ENCODE results near the gene ENTPD8. TPM values are rescaled to one million over a fixed set of nuclear protein-coding genes. Genes with fewer than 3 reads are reported as not detected.

The ENTPD8 gene
- total and polyA plus RNA-seq, 7 donors = 0.01 TPM; not detected in 6

- 41 to 51% (median 47%) methylated on average over 28 to 34 of the region's 34 CpGs for WGBS, 3 donors
- no peak overlapping the region for H3K4me3 ChIP-seq
- H3K27me3 ChIP-seq (ENCODE audit: insufficient read depth in 3 of 3, low read length in 2 of 3) = no peaks in the 10 kb centered on the region
- H3K4me1 ChIP-seq = peaks cover 3% of the 10 kb centered on the region
- ATAC-seq = peak; percentile 43 to 57 (median 50)
- H3K9me3 ChIP-seq = no peaks in the 10 kb centered on the region
- DNase-seq = peak; percentile 11 to 61
- intact Hi-C loops (cut with DNase I) = no loop called here
- no peak for TF ChIP-seq CTCF (IDR thresholded peaks at IDR 0.05)
- H3K27ac ChIP-seq = no peak overlapping the region
- peaks cover 0 to 4% of the 10 kb centered on the region in 2 donors for H3K36me3 ChIP-seq (ENCODE audit: insufficient read depth in 1 of 2, low read depth in 1 of 2)
Observed at GRCh38 chr9:137429974-137430722, 11.0 kb downstream of the ENTPD8 start.

- intact Hi-C loops (cut with DNase I) = no loop called here
- WGBS, 3 donors = 75 to 78% (median 76%) methylated on average over 10 to 14 of the region's 14 CpGs
- no peak for TF ChIP-seq CTCF (IDR thresholded peaks at IDR 0.05)
Observed at GRCh38 chr9:137429546-137429890, 11.6 kb downstream of the ENTPD8 start.

GRCh38 chr9:137428841-137429545 lies 12.2 kb downstream of the ENTPD8 start:
- peak; percentile 12 to 48 for DNase-seq
- no peak for ATAC-seq
- intact Hi-C loops (cut with DNase I) = no loop called here
- H3K4me3 ChIP-seq = no peak overlapping the region
- no peak for TF ChIP-seq CTCF (IDR thresholded peaks at IDR 0.05)
- H3K9me3 ChIP-seq = no peaks in the 10 kb centered on the region
- H3K36me3 ChIP-seq (ENCODE audit: insufficient read depth in 1 of 2, low read depth in 1 of 2) = peaks cover 0 to 4% of the 10 kb centered on the region in 2 donors
- H3K27ac ChIP-seq = no peak overlapping the region
- H3K4me1 ChIP-seq = peaks cover 15% of the 10 kb centered on the region
- no peaks in the 10 kb centered on the region for H3K27me3 ChIP-seq (ENCODE audit: insufficient read depth in 3 of 3, low read length in 2 of 3)
- WGBS, 3 donors = 64 to 79% (median 66%) methylated on average over 26 to 27 of the region's 27 CpGs

More at GRCh38 chr9:137429546-137429890, 11.6 kb downstream of the ENTPD8 start:
- ATAC-seq (no peak), DNase-seq (peak in 1 of 2 donors; percentile 10)
- Histone ChIP-seq H3K27ac (no peak overlapping the region), H3K4me3 (no peak overlapping the region), H3K36me3 (ENCODE audit: insufficient read depth in 1 of 2, low read depth in 1 of 2) (peaks cover 0 to 4% of the 10 kb centered on the region in 2 donors), H3K9me3 (no peaks in the 10 kb centered on the region), H3K4me1 (peaks cover 10% of the 10 kb centered on the region), H3K27me3 (ENCODE audit: insufficient read depth in 3 of 3, low read length in 2 of 3) (no peaks in the 10 kb centered on the region)

- 64 to 73% (median 66%) methylated on average over 5 to 6 of the region's 6 CpGs for WGBS, 3 donors
- no peaks in the 10 kb centered on the region for H3K27me3 ChIP-seq (ENCODE audit: insufficient read depth in 3 of 3, low read length in 2 of 3)
- H3K27ac ChIP-seq = no peak overlapping the region
- peaks cover 0 to 4% of the 10 kb centered on the region in 2 donors for H3K36me3 ChIP-seq (ENCODE audit: insufficient read depth in 1 of 2, low read depth in 1 of 2)
- no peak for TF ChIP-seq CTCF (IDR thresholded peaks at IDR 0.05)
- intact Hi-C loops (cut with DNase I) = no loop called here
- peak; percentile 4 to 37 for DNase-seq
- H3K4me1 ChIP-seq = peaks cover 17% of the 10 kb centered on the region
- ATAC-seq = no peak
- H3K4me3 ChIP-seq = no peak overlapping the region
- H3K9me3 ChIP-seq = no peaks in the 10 kb centered on the region
Observed at GRCh38 chr9:137428311-137428630, 12.9 kb downstream of the ENTPD8 start.
